Activated effector memory CD4-positive, alpha-beta T cell treated with anti-CD3 and anti-CD28 coated beads, Interleukin-2, amount 50 U/mL, for 16 hours (primary cell): ENCODE measurements around the gene USP47.

Experiments used
- DNase-seq: peaks from one replicate; pipeline ENCODE4 v3.0.0-alpha.2; 2020

The USP47 gene

GRCh38 chr11:11946878-11947277 lies 105.1 kb downstream of the USP47 start:
- no peak for DNase-seq

DNA sequence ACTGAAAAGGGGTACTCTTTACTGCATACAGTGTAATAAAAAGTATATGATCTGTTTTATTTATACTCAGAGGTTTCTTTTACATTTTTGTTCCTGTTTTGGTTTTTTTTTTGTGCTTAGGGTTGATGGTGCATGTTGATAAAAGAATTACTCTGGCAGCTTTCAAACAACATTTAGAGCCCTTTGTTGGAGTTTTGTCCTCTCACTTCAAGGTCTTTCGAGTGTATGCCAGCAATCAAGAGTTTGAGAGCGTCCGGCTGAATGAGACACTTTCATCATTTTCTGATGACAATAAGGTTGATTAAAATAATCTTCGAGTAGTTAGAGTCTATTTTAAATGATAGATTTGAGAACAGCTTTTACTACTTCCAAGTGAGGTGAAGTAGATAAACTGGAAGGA lies 106.1 kb downstream of the USP47 start:
- no peak for DNase-seq

DNA sequence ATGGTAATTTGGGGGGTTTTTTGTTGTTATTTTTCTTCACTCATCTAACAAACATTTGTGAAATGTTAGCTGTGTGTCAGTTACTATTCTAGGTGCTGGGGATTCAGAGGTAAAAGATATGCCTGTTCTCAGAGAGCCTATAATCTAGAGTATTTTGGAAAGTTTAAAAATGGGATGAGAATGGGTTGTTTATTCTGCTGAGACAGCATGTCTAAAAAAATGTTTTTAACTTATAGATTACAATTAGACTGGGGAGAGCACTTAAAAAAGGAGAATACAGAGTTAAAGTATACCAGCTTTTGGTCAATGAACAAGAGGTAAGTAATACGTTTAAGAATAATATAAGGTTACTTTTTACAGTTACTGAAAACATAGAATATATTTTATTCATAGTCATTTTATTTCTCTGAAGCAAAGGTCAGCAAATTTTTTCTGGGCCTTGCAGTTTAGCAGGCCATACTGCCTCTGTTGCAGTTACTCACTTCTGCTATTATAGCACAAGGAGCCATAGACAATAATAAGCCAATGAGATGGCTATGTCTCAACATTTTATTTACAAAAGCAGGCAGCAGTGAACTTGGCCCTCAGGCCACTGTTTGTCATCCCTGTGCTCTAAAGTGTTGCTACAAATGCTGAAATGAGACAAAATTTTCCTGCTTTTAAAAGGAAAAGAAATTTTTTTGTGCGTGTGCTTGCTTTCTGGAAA lies 106.6 kb downstream of the USP47 start:
- DNase-seq, result no peak

DNA sequence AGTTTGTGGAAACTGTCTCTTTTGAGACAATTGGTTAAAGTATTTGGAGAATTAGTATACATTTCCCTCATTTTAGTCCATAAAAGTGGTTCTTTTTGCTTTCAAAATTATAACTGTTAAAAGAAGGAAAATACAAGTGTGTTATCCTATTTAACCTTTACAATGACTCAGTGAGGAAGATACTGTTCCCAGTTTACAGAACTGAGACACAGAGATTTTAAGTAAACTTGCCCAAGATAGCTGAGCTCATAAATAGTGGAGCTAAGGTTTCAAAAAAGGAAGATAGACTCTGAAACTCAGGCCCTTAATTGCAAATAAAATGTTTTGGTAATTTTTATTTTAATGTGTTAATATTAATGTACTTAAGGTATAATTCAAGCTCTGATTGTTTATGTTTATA lies 107.7 kb downstream of the USP47 start:
- no peak for DNase-seq

DNA sequence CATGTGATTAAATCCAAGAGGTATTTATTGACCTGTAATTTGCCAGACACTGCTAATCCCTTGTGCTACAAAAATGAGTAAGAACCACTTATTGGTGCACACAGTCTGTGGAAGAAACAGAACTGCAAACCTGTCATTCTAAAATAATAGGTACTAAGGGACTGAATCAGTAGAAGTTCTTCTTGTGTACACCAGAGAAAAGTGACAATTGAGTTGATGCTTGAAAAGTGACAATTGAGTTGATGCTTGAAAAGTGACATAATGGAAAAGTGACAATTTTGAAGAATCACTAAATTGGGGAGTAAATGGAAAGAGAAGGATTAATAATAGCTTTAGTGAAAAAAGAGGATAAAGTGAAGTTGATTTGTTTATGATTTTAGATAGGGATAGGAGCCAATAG lies 110.3 kb downstream of the USP47 start:
- DNase-seq, result no peak

- DNase-seq, result no peak
Measured at GRCh38 chr11:11956006-11956405, 114.2 kb downstream of the USP47 start.

DNA sequence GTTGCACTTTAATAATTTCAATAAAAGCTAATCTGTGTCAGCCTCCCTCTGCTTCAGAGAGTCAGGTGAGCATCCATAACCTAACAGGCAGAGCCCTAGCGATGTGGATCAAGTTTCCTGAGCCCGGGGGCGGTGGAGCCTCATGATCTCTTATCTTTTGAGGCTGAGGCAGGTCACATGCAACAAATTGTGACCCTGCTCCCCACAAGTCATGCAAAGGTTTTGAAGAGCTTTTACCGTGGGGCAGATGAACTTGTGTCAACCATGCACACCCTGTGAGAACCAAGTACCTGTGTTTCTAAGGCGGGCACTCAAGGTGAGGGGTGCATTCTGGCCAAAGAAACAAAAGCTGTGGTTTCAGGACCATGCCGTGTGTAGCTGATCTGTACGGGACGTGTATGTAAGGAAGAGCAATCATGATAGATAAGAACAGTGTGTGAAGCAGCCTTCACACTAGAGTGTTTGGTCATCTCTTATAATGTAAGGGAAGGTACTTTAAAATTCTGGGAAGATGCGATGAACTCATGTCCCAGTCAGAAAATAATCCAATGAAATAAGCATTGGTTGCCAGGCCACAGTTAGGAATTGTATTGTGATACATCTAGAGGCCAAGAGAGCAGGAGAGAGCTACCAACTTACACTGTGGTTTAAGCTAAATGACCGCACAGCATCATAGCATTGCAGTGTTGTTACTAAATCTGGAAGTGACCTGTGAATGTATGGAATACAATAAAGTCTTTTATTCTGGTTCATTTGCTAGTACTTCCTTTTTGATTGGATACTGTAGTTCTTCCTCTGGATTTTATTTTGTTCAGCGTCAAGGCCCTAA lies 116.8 kb downstream of the USP47 start:
- DNase-seq, result no peak

DNA sequence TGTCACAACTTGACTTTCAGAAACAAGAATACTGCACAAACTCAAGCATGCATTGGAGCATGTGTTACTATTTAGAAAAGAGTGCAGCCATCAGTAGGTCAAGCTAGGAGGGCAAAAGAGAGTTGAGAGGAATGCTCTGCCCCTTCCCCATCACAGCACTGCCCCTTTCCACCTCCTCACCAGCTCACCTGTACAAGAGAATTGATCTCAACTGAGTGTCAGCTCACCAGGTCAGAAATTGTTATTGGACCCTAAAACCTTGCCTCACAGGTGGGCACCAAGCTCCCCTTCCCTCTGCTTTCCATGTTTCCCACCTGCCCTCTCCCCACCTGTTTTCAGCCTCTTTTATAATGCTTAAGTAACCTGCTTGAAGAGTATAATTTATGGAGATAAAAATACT lies 117.8 kb downstream of the USP47 start:
- DNase-seq, result no peak

DNA sequence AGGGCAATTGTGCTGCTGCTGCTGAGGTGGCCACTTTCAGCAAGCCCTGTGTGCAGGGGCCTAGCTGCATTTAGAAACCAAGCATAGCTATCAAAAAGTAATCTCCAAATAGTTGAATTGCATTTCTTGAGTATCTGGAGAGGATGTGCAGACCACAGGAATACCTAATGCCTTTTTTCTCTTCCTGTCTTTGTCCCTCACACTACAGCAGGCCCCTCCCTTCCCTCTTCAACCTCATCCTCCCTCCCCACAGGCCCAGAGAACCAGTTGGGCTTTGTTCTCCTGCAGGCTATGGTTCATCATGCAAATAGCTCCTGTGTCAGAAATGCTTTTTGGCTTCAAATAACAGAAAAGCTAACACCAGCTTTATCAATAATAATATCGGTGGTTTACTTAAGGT lies 118.9 kb downstream of the USP47 start:
- DNase-seq, result no peak

DNA sequence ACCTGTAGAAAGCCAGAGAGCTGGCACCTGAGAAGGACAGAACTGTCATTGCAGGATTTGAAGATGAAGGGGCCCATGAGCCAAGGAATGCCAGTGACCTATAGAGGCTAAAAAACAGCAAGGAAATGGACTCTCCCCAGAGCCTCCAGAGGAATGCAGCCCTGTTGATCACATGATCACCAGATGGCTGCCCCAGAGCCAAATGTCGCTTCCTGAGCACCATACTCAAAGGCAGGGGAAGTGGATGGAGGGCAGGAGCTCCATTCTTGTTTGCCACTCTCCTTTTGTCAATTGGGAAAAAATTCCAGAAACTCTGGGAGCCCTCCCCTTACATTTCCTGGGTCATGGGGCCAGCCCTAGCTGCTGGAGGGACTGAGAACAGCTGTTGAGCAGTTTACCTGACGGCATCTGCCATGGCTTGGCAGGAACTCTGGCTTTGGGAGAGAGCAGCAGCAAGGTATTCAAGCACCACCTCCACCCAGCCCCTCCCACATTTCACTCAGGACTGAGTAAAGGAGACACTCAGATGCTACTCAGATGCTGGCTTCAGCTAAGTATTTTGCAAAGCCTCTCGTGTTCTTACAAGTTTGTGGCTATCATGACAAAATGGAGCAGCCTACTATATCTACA lies 119.7 kb downstream of the USP47 start:
- no peak for DNase-seq

- no peak for DNase-seq
Measured at GRCh38 chr11:11963067-11963466, 121.3 kb downstream of the USP47 start.

GRCh38 chr11:11963842-11964773 lies 122.3 kb downstream of the USP47 start:
- no peak for DNase-seq

DNA sequence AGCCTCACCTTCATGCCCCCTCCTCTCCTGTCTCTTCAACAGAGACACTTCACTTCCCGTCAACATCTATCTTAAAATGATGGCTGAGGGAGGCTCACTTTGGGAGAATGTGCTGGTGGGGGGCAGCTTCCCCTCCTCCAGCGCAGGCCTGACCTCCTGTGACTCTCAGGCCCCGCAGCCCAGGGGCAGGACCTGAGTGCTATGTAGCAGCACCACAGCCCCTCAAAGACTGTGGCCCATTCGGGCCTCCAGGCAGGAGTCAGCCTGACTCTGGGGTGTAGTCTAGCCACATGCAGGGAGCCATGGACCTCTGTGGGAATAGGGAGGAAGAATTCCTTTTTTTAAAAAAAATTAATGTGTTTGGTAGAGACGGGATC lies 123.0 kb downstream of the USP47 start:
- no peak for DNase-seq

- no peak for DNase-seq
Measured at GRCh38 chr11:11965192-11965591, 123.4 kb downstream of the USP47 start.

DNA sequence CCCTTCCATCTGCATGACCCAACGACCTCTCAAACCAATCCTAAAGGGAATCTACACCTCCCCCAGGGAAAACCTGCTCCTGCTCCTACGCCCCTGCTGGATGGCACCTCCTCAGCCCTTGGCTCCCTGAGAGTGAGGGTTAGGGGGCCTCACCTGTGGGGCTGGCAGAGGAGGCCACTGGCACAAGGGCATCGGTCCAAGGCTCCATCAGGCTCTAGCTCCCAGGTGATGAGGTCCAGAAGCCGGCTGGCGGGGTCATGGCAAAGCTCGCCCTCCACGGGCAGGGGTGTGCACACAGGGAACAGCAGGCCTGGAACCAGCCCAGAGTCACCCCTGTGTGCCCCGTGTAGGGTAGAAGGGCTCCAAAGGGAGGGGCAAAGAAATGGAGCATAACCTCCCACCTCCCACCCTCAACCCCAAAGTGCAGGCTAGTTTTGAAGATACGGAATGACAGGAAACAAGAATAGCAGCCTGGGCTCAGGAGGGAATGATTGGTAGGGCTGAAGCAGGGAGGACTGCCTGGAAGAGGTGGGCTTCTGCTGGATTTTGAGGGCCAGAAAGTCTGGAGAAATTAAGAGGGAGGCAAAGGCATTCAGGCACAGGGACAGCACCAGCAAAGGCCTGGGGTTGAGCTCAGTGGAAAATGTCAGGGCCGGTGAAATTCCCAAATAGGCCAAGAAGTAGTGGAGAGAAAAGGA lies 124.0 kb downstream of the USP47 start:
- DNase-seq, result no peak

- DNase-seq, result no peak
Measured at GRCh38 chr11:11966354-11966741, 124.6 kb downstream of the USP47 start.

GRCh38 chr11:11966826-11967668 lies 125.3 kb downstream of the USP47 start:
- peak; percentile 86 for DNase-seq

GRCh38 chr11:11967669-11968510 lies 126.1 kb downstream of the USP47 start:
- DNase-seq, result no peak

DNA sequence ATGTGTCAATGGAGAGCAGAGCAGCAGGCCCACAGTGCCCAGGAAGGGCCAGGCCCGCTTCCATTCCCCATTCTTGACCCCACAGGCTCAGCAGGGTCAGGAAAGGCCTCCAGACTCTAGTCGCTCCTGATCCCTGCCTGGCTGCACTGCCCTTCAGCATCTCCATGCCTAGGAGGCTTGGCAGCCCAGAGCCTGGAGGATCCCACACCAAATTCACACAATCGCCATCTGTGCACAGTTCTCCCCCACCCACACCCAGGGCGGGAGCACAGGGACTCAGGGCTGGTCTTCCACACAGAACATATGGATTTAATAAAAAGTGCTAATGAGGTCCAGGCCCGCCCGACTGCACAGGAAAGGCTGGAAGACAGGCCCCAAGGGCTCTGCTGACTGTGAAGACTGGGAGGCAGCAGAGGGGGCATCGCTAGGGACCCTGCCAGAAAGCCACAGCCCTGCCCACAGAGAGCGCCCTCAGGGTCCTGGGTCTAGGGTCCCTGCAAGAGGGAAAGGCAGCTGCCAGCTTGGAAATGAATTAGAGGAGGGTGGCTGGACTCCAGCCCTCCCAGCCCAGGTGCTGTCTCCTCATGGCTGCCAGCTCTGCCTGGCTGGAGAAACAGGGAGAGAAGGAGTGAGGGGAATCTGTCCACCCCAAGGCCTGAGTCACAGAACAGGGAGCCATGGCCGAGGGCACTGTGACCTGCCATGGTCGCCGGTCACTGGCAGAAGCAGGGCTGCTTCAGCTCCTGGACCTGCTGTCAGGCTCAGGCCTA lies 126.9 kb downstream of the USP47 start:
- DNase-seq, result no peak
